Midbrain (tissue), 1 donor: ENCODE data around the gene EBF4.

ENCODE experiments used
- DNase-seq: peaks from one replicate; lab custom pipeline; 2025; lab: John Stamatoyannopoulos, UW

The EBF4 gene

DNA sequence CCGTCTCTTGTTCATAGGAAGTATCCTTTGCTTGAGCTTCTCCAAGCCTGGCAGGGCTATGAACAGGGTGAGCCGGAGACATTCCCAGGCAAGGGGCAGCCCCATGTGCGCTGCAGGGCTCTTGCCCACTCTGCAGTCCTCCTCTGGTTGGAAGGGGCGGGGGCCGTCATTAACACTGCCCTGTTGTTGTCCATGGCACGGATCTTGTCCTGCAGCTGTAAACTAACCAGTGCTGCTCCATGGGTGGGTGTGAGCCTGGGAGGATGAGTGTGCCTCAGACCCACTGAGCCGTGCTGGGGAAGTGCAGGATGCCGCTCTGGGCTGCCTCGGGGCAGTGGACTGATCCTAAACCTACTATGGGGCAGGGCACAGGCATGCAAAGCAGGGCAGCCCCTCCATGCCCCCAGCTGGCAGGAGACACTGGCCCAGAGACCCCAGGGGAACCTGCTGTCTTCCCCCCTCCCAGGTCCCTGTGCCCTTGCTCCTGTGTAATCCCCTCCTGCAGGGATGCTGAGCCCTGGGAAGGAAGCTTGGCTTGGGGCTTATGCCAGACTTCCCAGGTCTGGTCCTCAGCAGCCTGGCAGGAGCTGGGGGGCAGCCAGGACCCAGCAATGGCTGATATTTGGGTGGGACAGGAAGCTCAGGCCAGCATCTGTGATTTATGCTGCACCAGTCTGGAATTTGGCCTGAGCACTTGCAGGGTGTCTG, 8.5 kb downstream of the EBF4 start:
- peak; percentile 7 for DNase-seq

DNA sequence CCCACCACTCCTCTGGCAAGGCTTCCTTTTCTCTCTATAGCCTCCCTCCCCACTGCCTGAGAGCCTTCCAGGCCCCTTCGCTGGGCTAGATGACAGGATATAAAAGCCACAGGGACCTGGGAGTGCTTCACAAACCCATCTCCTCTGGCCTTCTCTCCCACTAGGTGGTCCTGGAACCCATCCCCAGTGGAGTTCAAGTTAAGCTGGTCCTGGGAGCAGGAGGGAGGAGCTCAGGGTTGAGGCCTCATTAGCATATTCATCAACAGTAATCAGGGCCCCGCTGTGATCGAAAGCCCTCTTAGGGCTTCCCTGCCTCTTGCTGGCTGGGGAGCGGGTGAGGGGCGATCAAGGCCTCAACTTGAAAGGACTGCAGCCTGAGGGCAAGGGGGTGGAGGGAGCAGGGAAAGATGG, 9.1 kb downstream of the EBF4 start:
- DNase-seq, result no peak

DNA sequence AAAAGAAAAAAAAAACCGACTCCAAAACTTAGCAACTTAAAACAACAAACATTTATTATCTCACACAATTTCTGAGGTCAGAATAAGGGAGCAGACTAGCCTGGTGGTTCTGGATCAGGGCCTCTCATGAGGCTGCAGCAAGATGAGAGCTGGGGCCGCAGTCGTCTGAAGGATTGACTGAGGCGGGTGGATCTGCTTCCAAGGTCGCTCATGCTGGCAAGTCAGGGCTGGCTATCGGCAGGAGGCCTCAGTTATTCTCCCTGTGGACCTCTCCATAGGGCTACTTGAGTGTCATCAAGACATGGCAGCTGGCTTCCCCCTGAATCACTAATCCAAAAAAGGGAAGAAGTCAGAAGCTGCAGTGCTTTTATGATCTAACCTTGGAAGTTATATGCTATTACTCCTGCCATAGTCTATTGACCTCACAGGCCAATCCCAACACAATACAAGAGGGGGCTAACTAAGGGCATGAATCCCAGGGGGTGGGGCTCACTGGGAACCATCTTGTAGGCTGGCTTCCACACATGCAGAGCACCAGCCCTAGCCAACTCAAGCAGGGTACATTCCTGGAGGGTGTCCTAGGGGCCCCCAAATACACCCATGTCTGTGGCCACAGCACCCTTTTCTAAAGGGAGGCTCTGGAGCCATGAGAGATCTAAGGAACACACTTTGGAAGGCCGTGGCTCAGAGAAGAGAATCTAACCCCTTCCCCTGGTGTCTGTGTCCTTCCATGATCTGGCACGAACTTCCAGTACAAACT, 11.3 kb downstream of the EBF4 start:
- DNase-seq, result no peak

DNA sequence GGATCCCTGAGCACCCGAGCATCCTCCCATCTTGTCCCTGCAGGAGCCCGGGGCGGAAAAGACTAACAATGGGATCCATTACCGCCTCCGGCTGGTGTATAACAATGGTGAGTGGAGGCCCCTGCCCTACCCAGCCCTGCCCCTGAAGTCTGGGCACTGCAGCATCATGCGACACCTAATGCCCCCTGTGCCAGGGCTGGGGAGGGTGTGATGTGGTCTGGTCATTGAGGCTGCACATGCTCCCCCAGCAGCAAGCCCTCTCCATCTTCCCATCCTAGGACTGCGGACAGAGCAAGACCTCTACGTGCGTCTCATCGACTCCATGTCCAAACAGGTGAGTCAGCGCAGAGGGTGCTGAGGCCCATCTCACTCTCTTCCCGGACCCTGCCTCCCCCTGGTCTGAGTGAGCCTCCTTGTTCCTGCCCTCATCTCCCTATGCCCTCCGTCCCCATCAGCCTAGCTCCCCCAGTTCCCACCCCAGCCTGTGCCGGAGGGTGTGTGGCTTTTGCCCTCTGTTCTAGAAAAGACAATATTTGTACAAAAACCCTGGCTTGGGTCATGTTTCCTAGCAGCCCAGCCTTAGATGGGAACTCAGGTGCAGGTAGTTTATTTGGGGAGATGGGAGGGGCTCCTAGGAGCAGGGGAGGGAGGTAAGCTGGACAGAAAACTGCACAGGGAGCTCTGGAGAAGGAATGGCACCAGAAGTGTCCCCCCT, 13.5 kb downstream of the EBF4 start:
- no peak for DNase-seq

DNA sequence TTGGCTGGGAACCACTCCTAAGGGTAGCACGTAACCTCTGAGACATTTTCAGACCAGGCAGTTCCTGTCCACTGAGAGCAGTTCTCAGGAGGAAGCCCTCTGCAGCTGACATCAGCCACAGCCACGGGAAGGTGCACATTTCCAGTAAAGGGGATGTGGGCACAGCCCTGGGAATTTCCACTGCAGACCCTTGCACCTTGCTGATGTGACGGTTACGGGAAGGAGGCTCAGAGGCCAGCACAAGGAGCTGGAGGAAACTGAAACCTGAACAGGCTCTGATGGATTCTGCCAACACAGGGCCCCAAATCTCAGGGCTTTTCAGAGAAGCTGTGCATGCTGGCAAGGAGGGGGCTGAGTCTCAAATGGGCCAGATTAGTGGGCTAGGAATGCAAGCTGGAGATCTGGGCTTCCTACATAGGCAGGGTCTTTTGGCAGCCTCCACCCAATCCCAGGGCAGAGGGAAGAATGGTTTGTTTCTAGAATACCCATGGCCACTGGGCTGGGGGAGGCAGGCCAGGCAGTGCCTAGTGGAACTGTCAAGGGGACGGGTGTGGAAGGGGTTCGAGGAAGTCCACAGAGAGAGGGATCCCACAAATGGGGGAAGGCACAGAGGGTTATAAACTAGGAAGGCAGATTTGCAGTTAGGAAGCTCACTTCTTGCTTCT, 14.2 kb downstream of the EBF4 start:
- no peak for DNase-seq

DNA sequence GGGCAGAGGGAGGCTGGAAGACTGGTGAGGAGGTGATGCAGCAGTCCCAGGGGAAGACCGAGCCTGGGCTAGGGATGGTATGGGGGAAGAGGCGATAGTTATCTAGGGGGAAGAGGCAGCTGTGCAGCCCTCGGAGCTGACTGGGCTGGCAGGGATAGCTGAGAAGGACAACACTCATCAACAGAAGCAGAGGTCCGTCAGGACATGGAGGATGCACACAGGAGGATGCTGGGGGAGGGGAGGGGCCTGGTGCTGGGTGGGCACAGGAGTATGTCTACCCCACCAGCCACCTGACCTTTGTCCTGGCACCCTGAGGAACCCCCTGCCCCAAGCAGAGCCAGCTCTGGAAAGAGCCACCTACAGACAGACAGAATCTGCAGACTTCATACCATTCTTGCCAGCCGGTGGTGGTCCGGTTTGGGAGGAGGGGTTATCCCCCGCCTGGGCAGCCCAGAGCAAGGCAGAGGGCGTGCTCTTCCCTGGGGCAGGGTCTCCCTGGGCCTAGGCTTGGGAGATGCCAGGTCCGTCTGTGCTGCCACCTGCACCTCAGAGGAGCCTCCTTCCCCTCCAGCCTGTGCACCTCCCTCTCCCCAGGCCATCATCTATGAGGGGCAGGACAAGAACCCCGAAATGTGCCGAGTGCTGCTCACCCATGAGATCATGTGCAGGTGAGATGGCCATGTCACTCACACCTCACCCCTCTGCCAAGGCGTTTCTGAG, 14.9 kb downstream of the EBF4 start:
- no peak for DNase-seq

DNA sequence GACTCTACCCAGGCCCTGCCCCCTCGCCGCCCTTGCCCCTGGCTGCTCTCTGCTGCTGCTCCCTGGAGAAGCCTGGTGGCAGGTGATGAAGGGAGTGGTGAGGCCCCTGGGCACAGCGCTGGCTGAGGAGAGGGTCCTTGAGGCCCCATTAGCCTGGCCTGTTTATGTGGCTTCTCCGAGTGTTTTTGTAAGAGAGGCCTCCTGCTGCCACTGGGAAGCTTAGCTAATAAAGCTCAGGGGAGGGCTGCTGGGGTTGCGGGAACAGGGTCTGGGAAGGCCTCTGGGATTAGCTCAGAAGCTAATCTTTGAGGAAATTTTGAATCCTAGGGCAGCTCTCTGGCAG, 15.5 kb downstream of the EBF4 start:
- DNase-seq, result no peak

DNA sequence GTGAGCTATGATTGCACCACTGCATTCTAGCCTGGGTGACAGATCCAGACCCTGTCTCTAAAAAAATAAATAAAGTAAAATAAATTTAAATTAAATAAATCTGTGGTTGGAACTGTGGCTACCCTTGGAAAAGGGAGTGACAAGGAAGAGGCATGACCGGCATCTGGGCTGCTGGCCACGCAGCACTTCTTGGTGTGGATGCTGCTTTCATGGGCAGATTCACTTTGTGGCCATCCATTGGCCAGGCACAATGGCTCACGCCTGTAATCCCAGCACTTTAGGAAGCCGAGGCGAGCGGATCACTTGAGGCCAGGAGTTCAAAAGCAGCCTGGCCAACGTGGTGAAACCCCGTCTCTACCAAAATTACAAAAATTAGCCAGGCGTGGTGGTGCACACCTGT, 16.1 kb downstream of the EBF4 start:
- DNase-seq, result no peak

DNA sequence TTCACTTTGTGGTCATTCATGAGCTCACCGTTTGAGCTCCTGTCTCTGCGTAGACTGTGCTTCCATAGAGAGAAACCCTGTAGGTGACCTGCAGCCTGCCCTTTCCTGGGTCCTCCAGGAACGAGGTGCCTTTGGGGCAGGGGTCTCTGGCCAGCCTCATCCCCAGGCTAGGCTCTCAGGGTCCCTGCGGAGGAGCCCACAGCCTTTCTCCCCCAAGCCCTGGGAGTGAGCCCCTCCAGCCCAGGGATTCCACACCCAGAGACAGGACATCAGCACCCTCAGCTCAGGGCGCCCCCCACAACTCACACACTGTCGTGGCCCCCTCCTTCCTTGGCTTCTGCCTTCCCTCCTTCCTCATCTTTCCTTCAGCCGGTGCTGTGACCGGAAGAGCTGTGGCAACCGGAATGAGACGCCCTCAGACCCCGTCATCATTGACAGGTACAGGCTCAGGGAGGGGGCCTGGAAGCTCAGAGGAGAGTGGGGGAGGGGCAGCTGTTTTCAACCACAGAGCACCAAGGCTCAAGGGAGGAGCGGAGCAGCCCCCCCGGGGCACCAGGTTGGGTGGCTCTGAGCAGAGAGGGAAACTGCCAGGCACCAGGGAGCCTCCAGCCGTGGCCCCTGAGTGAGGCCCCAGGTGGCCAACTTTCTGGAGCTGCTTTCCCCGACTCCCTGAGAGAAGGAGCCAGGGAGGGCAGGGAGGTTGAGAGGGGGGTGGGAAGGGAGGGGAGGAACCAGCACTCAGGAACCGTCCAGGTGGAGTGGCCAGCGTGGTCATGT, 16.8 kb downstream of the EBF4 start:
- no peak for DNase-seq

DNA sequence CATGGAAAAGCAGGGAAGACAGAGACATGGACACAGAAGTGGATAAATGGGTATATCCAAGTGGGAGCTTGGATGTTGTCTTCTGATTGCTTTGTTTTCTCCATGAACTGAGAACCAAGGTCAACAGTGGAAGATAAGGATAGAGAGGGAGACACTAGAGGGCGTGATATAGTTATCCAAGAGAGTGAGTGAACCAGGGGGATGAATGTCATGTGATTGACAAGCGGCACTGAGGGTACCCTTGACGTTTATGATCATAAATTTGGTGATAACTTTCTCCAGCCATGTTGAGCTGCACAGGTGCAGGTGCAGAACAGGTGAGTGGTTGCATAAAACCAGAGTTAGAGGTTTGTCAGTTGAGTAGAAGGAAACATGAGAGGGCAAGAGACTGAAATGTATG, 20.7 kb downstream of the EBF4 start:
- DNase-seq, result no peak

DNA sequence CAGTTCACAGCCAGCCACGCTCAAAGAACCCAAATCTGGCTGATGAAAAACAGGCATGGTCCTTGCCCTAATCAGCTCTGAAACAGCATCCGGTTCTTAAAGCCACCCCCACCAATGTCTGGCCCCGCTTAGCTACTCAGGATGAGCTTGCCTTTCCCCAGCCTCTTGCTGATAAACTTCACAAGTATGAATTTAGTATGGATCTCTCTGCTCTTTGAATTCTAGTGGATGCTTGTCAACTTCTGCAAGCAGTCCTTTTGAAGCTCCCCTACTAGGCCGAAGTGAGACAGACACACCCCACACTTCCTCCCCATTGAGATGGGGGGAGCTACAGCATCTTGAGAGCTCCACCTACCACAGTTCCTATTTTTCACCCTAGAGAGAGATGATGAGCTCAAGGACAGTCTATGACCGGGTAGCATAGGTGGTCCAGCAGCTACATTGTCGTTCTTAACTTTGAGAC, 36.7 kb downstream of the EBF4 start:
- DNase-seq, result no peak

DNA sequence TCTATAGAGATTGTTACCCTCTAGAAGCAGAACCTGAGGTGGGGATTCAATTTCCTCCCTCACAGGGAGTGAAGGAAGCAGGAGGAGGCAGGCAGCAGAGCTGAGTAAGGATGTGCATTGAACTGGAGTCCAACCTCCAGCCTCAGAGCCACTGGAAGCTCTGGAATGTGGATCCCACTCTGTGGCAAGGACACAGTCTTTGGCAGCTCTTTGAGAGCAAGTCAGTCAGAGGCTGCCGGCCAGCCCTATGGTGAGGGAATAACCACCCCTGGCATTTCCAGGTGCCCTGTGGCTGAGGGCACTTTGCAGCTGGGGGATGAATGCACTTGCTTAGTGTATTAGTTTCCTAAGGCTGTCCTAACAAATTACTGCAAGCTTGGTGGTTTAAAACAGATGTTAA, 37.2 kb downstream of the EBF4 start:
- DNase-seq, result no peak

DNA sequence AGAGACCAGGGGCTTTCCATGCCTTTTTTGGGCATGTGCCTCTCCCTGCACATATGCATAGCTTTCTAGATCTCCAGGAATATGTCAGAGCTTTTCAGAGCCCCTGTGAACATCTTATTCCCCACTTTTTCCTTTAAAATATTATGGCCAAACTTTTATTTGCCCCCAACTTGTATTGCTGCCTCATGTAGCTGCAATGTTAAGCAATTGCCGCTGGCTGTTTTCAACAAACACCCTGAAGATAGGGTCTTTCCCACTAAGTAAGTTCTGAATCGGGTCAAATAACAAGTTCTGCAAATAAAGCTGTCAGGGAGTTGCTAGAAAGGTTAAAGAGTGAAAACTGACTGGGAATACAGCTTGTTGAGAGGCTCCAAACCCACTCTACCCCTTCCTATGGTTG, 42.3 kb downstream of the EBF4 start:
- DNase-seq, result no peak

DNA sequence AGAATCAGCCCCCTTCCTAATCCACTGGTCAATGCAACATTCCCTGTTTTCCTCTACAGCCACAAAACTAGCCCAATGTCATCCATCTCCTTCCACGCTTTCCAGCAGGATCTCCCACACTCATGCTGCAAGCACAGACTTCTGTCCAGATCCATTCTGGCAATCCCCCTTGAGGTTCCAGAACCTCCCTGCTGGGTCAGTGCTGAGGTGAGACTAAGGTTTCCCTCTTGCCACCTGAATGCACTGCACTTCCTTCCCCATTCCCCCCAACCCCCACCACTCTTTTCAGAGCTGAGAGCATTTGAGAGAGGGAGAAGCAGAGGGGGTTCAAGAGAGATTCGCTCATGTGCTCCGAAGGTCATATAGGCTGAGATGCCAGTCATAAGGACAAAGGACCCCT, 43.9 kb downstream of the EBF4 start:
- DNase-seq, result no peak

DNA sequence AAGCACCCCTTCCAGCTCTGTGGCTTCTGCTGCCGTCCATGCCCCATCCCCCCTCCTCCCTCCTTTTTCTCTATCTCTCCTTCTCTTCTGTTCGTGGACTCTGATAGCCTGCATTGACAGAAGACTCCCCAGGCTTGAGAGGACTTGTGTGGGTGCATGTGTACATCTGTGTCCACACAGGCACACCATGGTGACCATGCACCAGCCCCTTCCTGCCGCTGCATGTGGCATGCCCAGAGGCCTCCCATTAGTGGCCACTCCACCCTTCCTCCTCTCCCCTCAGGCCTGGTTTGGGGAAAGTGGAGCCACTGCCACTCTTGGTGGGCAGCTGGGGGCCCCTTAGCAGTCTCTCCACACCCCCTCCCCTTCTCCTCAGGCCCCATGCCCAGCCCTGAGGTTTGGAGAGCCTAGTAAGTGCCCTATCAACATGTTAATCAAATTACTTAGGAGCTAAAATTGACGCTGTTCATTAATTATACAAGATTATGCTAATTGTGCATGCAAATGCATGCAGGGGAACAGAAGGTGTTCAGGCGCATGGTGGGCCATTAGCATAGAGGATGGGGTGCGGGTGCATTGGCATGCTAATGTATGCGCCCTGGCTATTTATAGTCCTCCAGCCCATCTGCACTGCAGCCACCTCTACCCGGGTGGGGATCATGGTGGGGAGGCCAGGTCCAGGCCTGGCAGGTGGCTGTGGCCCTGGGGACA, 45.9 kb downstream of the EBF4 start:
- no peak for DNase-seq

DNA sequence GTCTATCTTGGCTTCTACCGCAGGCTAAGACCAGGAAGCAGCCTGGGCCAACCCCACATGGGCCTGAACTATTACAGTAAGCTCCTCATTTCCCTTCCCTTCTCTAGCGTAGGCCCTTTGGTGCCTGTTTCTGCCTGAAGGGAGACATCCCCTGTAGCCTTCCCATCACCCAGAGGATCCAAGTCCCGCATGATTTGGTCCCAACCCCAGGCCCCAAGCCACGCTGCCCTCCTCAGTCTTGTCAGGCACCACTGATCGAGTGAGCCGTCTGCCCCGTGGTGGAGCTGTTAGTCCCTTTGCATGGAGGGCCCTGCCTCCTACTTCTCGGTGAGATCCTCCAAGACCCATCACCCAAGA, 46.4 kb downstream of the EBF4 start:
- DNase-seq, result no peak

DNA sequence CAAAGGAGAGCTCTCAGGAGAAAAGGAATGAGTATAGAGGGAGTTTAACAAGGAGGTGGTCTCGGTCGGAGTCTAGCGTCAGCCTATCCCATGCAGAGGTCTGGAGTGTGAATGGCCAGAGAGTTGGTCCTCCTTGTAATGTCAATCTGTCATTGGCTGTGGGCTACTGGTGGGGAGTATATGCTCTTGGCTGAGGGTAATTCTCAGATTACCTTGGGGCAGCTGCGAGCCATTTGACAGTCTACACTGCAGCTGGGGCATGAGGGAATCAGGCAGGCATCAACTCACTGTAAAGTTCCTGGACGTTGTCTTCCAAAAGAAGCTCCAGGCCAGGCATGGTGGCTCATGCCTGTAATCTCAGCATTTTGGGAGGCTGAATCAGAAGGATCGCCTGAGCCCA, 48.1 kb downstream of the EBF4 start:
- DNase-seq, result no peak

DNA sequence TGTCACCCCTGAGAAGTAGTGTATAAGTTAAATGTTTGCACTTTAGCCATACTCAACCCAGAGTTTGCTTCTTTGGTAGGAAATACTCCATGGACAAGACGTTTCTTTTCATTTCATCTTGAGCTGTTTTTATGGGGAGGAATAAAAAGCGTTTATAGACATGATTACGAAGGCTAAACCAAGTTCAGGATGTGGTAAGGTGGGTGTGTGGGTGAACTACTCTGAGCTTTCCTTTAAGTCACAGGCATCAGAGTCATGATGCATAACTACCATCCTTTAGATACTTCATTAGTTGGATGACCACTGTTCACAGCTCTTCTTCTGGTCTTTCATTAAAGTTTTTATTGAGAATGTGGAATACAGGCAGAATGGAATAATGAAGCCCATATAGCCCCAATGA, 48.9 kb downstream of the EBF4 start:
- no peak for DNase-seq

DNA sequence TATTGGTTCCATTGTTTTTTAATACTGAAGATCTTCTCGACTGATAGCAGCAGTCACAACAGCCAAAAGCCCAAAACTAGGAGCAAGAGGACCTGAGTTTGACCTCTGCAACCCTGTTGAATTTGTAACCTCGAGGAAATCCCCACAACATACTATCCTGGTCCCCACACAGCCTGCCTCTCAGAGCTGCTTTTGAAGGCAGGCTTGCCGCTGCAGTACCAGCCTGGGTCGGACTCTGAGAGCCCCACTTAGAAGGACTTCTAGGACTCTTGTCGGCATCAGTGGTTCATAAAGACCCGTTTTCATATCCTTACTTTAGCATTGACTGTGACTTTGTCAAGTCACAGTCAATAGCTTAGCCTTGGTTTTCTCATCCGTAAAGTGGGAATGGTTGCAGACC, 49.3 kb downstream of the EBF4 start:
- no peak for DNase-seq

DNA sequence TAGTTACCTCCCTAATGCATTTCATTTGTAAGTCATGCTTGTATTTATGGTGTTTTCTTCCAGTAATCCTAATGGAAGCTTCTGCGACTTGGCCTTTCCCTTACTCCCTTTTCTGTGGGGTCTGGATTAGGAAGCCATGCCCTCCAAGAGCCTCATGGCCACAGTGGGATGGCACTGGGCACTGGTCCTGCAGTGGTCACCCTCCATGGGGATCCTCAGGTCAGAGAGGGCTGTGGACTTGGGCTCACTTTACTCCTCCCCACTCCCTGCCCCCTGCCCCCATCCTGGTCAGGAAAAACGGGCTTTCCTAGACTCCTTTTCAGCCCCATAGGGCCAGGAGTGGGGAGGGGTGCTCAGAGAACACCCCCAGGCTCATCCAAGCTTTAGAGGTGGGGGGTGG, 49.9 kb downstream of the EBF4 start:
- no peak for DNase-seq
